Gastroesophageal sphincter (tissue), 3 donors: ENCODE data around the gene C19orf25.

Experiments used
- CTCF ChIP-seq, 4 experiments: fragments of 200-600 bp in 2 of 4; fragments of 450-650 bp in 2 of 4; sonication (generic) in 1 of 4; IDR thresholded peaks; one replicate each; pipeline ENCODE4 v1.5.1; 2017 to 2019; ENCODE audit warnings: antibody characterized with exemption in 4 of 4, mild to moderate bottlenecking in 2 of 4, moderate library complexity in 2 of 4
- POLR2A ChIP-seq, 2 donors: fragments of 450-650 bp; IDR thresholded peaks; one replicate each; pipeline ENCODE4 v1.6.1; 2017; ENCODE audit warnings: antibody characterized with exemption in 2 of 2, mild to moderate bottlenecking in 2 of 2, moderate library complexity in 1 of 2
- POLR2AphosphoS5 ChIP-seq: sonication (generic); formaldehyde crosslinking; IDR thresholded peaks from one replicate; pipeline ENCODE4 v1.6.1; 2017; ENCODE audit warnings: antibody characterized with exemption

DNA sequence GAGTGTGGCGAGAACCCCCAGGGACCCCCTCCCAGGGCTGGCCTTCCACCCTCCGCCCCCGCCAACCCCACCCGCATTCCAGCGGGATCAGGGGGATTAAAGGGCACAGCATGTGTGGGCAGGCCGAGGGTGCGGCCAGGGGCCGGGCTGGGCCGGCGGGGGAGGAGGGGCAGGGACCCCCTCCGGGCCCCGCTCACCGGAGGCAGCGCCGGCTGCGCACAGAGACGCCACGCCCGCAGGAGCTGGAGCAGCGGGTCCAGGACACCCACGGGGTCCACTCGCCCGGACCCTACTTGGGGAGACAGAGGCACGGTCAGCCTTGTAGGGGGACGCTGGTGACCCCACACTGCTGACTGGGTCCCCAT is 31.4 kb upstream of the C19orf25 start:
- TF ChIP-seq CTCF (IDR thresholded peaks at IDR 0.05) (no peak), POLR2AphosphoS5 (no peak), POLR2A (IDR thresholded peaks at IDR 0.05) (no peak)
